HepG2 (cell line): ENCODE results near the gene OBSL1. TPM values are rescaled to one million over a fixed set of nuclear protein-coding genes. Genes with fewer than 3 reads are reported as not detected.

ENCODE experiments used
- ATAC-seq: fragments of 200-7000 bp; cut with Tn5 transposase; 3 replicates; pipeline ENCODE4 v1.9.1; 2020; ENCODE audit warnings: mild to moderate bottlenecking, moderate library complexity
- BruUV-seq: library from RNA; stranded (reverse); fragments of 400-500 nt; replicated peaks from 2 replicates; lab custom pipeline; 2021; lab: Mats Ljungman, UMichigan
- CTCF ChIA-PET: fragments of 300-600 bp; formaldehyde crosslinking; extraction: SDS; loops from one replicate; lab custom pipeline; 2021; ENCODE audit warnings: low total read pairs, inconsistent platforms, low intra/inter-chr PET ratio; lab: Yijun Ruan, JAX
- POLR2A ChIA-PET: fragments of 350-600 bp; sonication (Branson Sonifier 250); formaldehyde crosslinking; loops from one replicate; lab custom pipeline; 2020; ENCODE audit warnings: antibody characterized with exemption, inconsistent platforms; lab: Yijun Ruan, JAX
- DNase-seq: peaks from one replicate; pipeline ENCODE4 v3.0.0-alpha.2; 2015; ENCODE audit warnings: low spot score
- FAIRE-seq: peaks from 3 replicates; lab custom pipeline; 2011; peaks lifted over from hg19 to GRCh38; lab: Jason Lieb, UNC
- H2AFZ ChIP-seq: one replicate; pipeline ENCODE4 v1.6.1; 2011; ENCODE audit warnings: low read length, inconsistent platforms
- H3K27ac ChIP-seq: fragments of 300-600 bp; 3 replicates; pipeline ENCODE4 v1.8.0; 2011; ENCODE audit warnings: mixed run types, mild to moderate bottlenecking, mixed read lengths, low read length, inconsistent platforms; ENCODE audit not compliant: insufficient read depth; ENCODE audit errors: extremely low read length
- H3K27me3 ChIP-seq, 2 experiments: fragments of 200-600 bp in 1 of 2; 2 replicates in 1 of 2; 3 replicates in 1 of 2; pipeline versions ENCODE4 v1.6.0 to v1.8.0; 2011; ENCODE audit warnings: low read length in 2 of 2, mild to moderate bottlenecking in 2 of 2, moderate library complexity in 2 of 2, inconsistent platforms in 1 of 2; ENCODE audit not compliant: insufficient read depth in 2 of 2, control insufficient read depth in 1 of 2
- H3K36me3 ChIP-seq, 2 experiments: fragments of 200-600 bp in 1 of 2; replicated peaks in 1 of 2; 2 replicates in 1 of 2; 3 replicates in 1 of 2; pipeline versions ENCODE4 v1.5.1 to v1.8.0; 2011; ENCODE audit warnings: low read length in 2 of 2, inconsistent platforms in 1 of 2; ENCODE audit not compliant: insufficient read depth in 2 of 2, control insufficient read depth in 1 of 2
- H3K4me1 ChIP-seq: 2 replicates; pipeline ENCODE4 v1.5.1; 2012; ENCODE audit warnings: low read length, inconsistent platforms; ENCODE audit not compliant: insufficient read depth
- H3K4me2 ChIP-seq: 2 replicates; pipeline ENCODE4 v1.6.0; 2011; ENCODE audit warnings: low read depth, low read length, inconsistent platforms
- H3K4me3 ChIP-seq, 3 experiments: fragments of 200-600 bp in 1 of 3; sonication (generic), shearing (Covaris generic) in 1 of 3; replicated peaks in 1 of 3; 2 replicates each; pipeline ENCODE4 v1.5.1; 2011 to 2016; ENCODE audit warnings: low read length in 3 of 3, inconsistent platforms in 2 of 3, low read depth in 2 of 3, mild to moderate bottlenecking in 2 of 3, control low read depth in 1 of 3, mixed read lengths in 1 of 3; ENCODE audit not compliant: insufficient read depth in 1 of 3
- H3K79me2 ChIP-seq: one replicate; pipeline ENCODE4 v1.6.1; 2011; ENCODE audit warnings: low read length, inconsistent platforms; ENCODE audit not compliant: insufficient read depth
- H3K9ac ChIP-seq: 2 replicates; pipeline ENCODE4 v1.6.0; 2011; ENCODE audit warnings: mild to moderate bottlenecking, low read depth, low read length, inconsistent platforms; ENCODE audit not compliant: insufficient read depth
- H3K9me3 ChIP-seq: 2 replicates; pipeline ENCODE4 v1.5.1; 2012; ENCODE audit warnings: mild to moderate bottlenecking, low read length
- H4K20me1 ChIP-seq: 2 replicates; pipeline ENCODE4 v1.6.0; 2011; ENCODE audit warnings: inconsistent platforms, mild to moderate bottlenecking, low read length, moderate library complexity; ENCODE audit not compliant: insufficient read depth
- CAMTA2 ChIP-seq: sonication (generic); formaldehyde crosslinking; IDR thresholded peaks from 2 replicates; pipeline ENCODE4 v1.4.0; 2020; ENCODE audit warnings: mild to moderate bottlenecking, missing genetic modification reagents, borderline replicate concordance
- CBX5 ChIP-seq: sonication (generic); formaldehyde crosslinking; IDR thresholded peaks from 2 replicates; pipeline ENCODE4 v1.4.0; 2020; ENCODE audit warnings: missing genetic modification reagents, borderline replicate concordance
- FOXC1 ChIP-seq: sonication (generic); formaldehyde crosslinking; IDR thresholded peaks from 2 replicates; pipeline ENCODE4 v1.8.0; 2022; ENCODE audit warnings: mild to moderate bottlenecking, missing genetic modification reagents, borderline replicate concordance
- FOXO1 ChIP-seq: sonication (generic); formaldehyde crosslinking; IDR thresholded peaks from 2 replicates; pipeline ENCODE4 v1.4.0; 2020; ENCODE audit warnings: missing genetic modification reagents
- HOXA3 ChIP-seq: sonication (generic); formaldehyde crosslinking; IDR thresholded peaks from 2 replicates; pipeline ENCODE4 v1.5.0; 2020; ENCODE audit warnings: missing genetic modification reagents
- IKZF4 ChIP-seq: sonication (generic); formaldehyde crosslinking; IDR thresholded peaks from 2 replicates; pipeline ENCODE4 v1.5.1; 2020; ENCODE audit warnings: borderline replicate concordance, mild to moderate bottlenecking, low read depth, missing genetic modification reagents; ENCODE audit errors: not compliant biosample characterization
- MAZ ChIP-seq, 2 experiments: sonication (generic) in 1 of 2; formaldehyde crosslinking in 1 of 2; IDR thresholded peaks; 2 replicates each; pipeline versions ENCODE4 v1.5.0 to v1.6.1; 2012 to 2020; ENCODE audit warnings: low read depth in 2 of 2, mild to moderate bottlenecking in 2 of 2, borderline replicate concordance in 1 of 2, improper control_type of control experiment in 1 of 2, low read length in 1 of 2, missing genetic modification reagents in 1 of 2, moderate library complexity in 1 of 2
- MIER3 ChIP-seq: IDR thresholded peaks from 2 replicates; pipeline ENCODE4 v1.6.1; 2016; ENCODE audit warnings: missing compliant biosample characterization, borderline replicate concordance
- MYC ChIP-seq: sonication (generic); formaldehyde crosslinking; IDR thresholded peaks from 2 replicates; pipeline ENCODE4 v1.9.0; 2021; ENCODE audit warnings: missing genetic modification reagents, borderline replicate concordance
- NCOA2 ChIP-seq: sonication (generic); formaldehyde crosslinking; IDR thresholded peaks from 2 replicates; pipeline ENCODE4 v1.8.0; 2022; ENCODE audit warnings: inconsistent platforms
- NR2F2 ChIP-seq: IDR thresholded peaks from 2 replicates; pipeline ENCODE4 v1.6.1; 2012; ENCODE audit warnings: low read depth, inconsistent platforms, borderline replicate concordance
- PCBP2 ChIP-seq: fragments of 200-400 bp; formaldehyde crosslinking; optimal IDR thresholded peaks from 2 replicates; pipeline ENCODE3; 2018; ENCODE audit warnings: low read length, low read depth; ENCODE audit not compliant: poor library complexity, severe bottlenecking
- SKI ChIP-seq: fragments of 450-650 bp; IDR thresholded peaks from one replicate; pipeline ENCODE4 v1.6.1; 2018; ENCODE audit warnings: mild to moderate bottlenecking; ENCODE audit not compliant: partially characterized antibody
- SOX6 ChIP-seq, 2 experiments: fragments of 450-650 bp in 1 of 2; sonication (generic) in 1 of 2; formaldehyde crosslinking in 1 of 2; IDR thresholded peaks; 2 replicates each; pipeline versions ENCODE4 v1.4.0 to v1.6.1; 2017 to 2020; ENCODE audit warnings: antibody characterized with exemption in 1 of 2, mild to moderate bottlenecking in 1 of 2, missing genetic modification reagents in 1 of 2
- TEAD3 ChIP-seq: optimal IDR thresholded peaks from 2 replicates; pipeline ENCODE3; 2016; ENCODE audit warnings: borderline replicate concordance
- TOPORS ChIP-seq: sonication (generic); formaldehyde crosslinking; IDR thresholded peaks from 2 replicates; pipeline ENCODE4 v1.8.0; 2023; ENCODE audit warnings: mild to moderate bottlenecking, missing genetic modification reagents
- ZFY ChIP-seq: sonication (generic); formaldehyde crosslinking; IDR thresholded peaks from 2 replicates; pipeline ENCODE4 v1.4.0; 2020; ENCODE audit warnings: missing genetic modification reagents
- ZNF234 ChIP-seq: sonication (generic); formaldehyde crosslinking; conservative IDR thresholded peaks from 2 replicates; pipeline ENCODE4 v1.5.1; 2020; ENCODE audit warnings: mild to moderate bottlenecking, missing genetic modification reagents
- ZNF274 ChIP-seq: sonication (generic); formaldehyde crosslinking; IDR thresholded peaks from 2 replicates; pipeline ENCODE4 v1.5.1; 2020; ENCODE audit warnings: mild to moderate bottlenecking, missing genetic modification reagents
- ZNF672 ChIP-seq: sonication (generic); formaldehyde crosslinking; IDR thresholded peaks from 2 replicates; pipeline ENCODE4 v1.8.1; 2022; ENCODE audit warnings: missing genetic modification reagents
- ZNF746 ChIP-seq: sonication (generic); formaldehyde crosslinking; IDR thresholded peaks from 2 replicates; pipeline ENCODE4 v1.8.0; 2022; ENCODE audit warnings: mild to moderate bottlenecking, missing genetic modification reagents
- ZNF883 ChIP-seq: sonication (generic); formaldehyde crosslinking; IDR thresholded peaks from 2 replicates; pipeline ENCODE4 v1.5.1; 2020; ENCODE audit warnings: mild to moderate bottlenecking, missing genetic modification reagents; ENCODE audit errors: not compliant biosample characterization
- WGBS: methylation state at CpG from one replicate; pipeline ENCODE4 v1.1.6; 2017; ENCODE audit warnings: low lambda C conversion rate; 5-methylcytosine and 5-hydroxymethylcytosine counted together
- in situ Hi-C: cut with HindIII; loops from 2 replicates; pipeline ENCODE4 v1.10.0; 2017; ENCODE audit warnings: low pct_unique_long_range_greater_than_20kb; ENCODE audit not compliant: extremely low pct_ligation_motif_present
- intact Hi-C: fragments of 100-400 bp; cut with micrococcal nuclease; formaldehyde crosslinking; loops from one replicate; pipeline ENCODE4 v1.10.0; 2022; ENCODE audit not compliant: unreplicated experiment
- polyA plus RNA-seq, 8 experiments: library from polyadenylated mRNA; depleted of rRNA in 3 of 8; stranded (reverse) in 7 of 8; unstranded in 1 of 8; fragments of >200 nt; fragmentation: Illumina TruSeq in 4 of 8; extraction: Trizol in 4 of 8; gene quantifications; 2 replicates each; pipeline versions ENCODE4 v1.2.1 to v1.2.3, GENCODE V29; 2011 to 2016; ENCODE audit warnings: low read depth in 4 of 8, missing spikeins in 1 of 8, mixed read lengths in 1 of 8; ENCODE audit not compliant: insufficient read depth in 1 of 8
- total RNA-seq, 5 experiments: library from RNA; depleted of rRNA; stranded (reverse); fragments of >200 nt; fragmentation: Illumina TruSeq; extraction: Trizol; gene quantifications; 2 replicates each; pipeline ENCODE4 v1.2.3, GENCODE V29; 2016; ENCODE audit warnings: low read depth in 1 of 5
- TF ChIP-seq, protein P1 (sequence below): sonication (generic); formaldehyde crosslinking; IDR thresholded peaks from 2 replicates; pipeline ENCODE4 v1.4.0; 2020; ENCODE audit warnings: mild to moderate bottlenecking, missing genetic modification reagents
- TF ChIP-seq, protein P2 (sequence below): sonication (generic); formaldehyde crosslinking; IDR thresholded peaks from 2 replicates; pipeline ENCODE4 v1.4.0; 2020; ENCODE audit warnings: missing genetic modification reagents, borderline replicate concordance

OBSL1 gene
- total and polyA plus RNA-seq, 2 of the 13 experiments (the other 11 are each of a cell fraction or from before 2014, with no cell fraction given), result 86.7 to 218 TPM

DNA sequence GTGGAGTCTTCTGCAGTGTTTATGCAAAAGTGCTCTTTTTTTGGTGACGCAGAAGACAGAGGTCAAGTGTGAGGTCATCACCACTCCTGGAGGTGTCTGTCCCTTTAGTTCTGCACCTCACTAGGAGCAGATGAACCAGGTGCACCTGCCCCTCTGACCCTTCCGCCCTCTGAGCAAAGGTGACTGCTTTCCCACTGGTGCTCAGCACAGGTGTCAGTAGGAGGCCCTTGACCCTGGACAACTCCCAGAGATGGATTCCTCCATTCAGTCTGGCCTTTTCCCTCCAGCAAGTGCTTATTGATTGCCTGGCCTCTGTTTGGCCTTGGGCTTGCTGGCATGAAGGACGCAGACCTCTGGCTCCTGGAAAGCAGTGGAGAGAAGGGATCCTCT is 47.4 kb upstream of the OBSL1 start:
- 0 out of 6 replicates have a peak overlapping the region, but pooled peaks of 1 of the 3 experiments have one; percentile 9 for H3K4me3 ChIP-seq
- H3K36me3 ChIP-seq, result peaks cover 0 to 10% of the 10 kb centered on the region in 2 experiments; a peak in 1 of 5 replicates
- WGBS, result 28% methylated on average over 3 of the region's 3 CpGs
- H4K20me1 ChIP-seq, result no peaks in the 10 kb centered on the region
- no peak for DNase-seq
- no peak overlapping the region for H3K9ac ChIP-seq
- CTCF ChIA-PET, result interaction anchor here (0.8 to 2.8 kb wide), 2 partner anchors 24 to 77 kb away, joined by 4 to 12 read pairs; no protein-coding TSS in a partner anchor
- no peaks in the 10 kb centered on the region for H3K79me2 ChIP-seq
- intact Hi-C loops, result loop anchor here (1.0 kb wide), 1 partner anchor 24 kb away; no protein-coding TSS in a partner anchor
- H3K27ac ChIP-seq, result no peak overlapping the region
- BruUV-seq, result no TSS peak
- peak; percentile 78 for ATAC-seq
- H3K27me3 ChIP-seq, result peaks cover 2 to 25% of the 10 kb centered on the region in 2 experiments; a peak in 4 of 5 replicates
- no peak overlapping the region for H2AFZ ChIP-seq
- POLR2A ChIA-PET, result no interaction called here
- H3K4me1 ChIP-seq, result peaks cover 10% of the 10 kb centered on the region
- H3K4me2 ChIP-seq, result no peak overlapping the region
- FAIRE-seq, result no peak
- in situ Hi-C loops, result no loop called here
- no peaks in the 10 kb centered on the region for H3K9me3 ChIP-seq
- TF ChIP-seq HOXA3 (CRISPR knock-in tag), result 0 out of 2 replicates have a peak, but pooled peaks have one; percentile 17
- no peak for TF ChIP-seq ZNF746 (CRISPR knock-in tag)
- no peak for TF ChIP-seq SOX6 (IDR thresholded peaks at IDR 0.05)
- peak; percentile 39; the same call in 1 of the 2 replicates for TF ChIP-seq SOX6 (CRISPR knock-in tag; IDR thresholded peaks at IDR 0.05)
- TF ChIP-seq, protein P1, sequence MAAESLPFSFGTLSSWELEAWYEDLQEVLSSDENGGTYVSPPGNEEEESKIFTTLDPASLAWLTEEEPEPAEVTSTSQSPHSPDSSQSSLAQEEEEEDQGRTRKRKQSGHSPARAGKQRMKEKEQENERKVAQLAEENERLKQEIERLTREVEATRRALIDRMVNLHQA (CRISPR knock-in tag), result no peak
- no peak for TF ChIP-seq ZNF672 (CRISPR knock-in tag)
- no peak for TF ChIP-seq CBX5 (CRISPR knock-in tag)
- TF ChIP-seq, protein P2, sequence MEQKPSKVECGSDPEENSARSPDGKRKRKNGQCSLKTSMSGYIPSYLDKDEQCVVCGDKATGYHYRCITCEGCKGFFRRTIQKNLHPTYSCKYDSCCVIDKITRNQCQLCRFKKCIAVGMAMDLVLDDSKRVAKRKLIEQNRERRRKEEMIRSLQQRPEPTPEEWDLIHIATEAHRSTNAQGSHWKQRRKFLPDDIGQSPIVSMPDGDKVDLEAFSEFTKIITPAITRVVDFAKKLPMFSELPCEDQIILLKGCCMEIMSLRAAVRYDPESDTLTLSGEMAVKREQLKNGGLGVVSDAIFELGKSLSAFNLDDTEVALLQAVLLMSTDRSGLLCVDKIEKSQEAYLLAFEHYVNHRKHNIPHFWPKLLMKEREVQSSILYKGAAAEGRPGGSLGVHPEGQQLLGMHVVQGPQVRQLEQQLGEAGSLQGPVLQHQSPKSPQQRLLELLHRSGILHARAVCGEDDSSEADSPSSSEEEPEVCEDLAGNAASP (CRISPR knock-in tag), result peak; percentile 67; the same call in 1 of the 2 replicates
- TF ChIP-seq ZNF883 (CRISPR knock-in tag), result no peak
- TF ChIP-seq ZNF234 (CRISPR knock-in tag), result no peak
- TF ChIP-seq CAMTA2 (CRISPR knock-in tag), result no peak
- peak; percentile 85 for TF ChIP-seq NR2F2
- TF ChIP-seq NCOA2 (CRISPR knock-in tag), result peak; percentile 23; the same call in 1 of the 2 replicates
- TF ChIP-seq TOPORS (CRISPR knock-in tag), result no peak
- TF ChIP-seq PCBP2, result no peak
- peak; percentile 26 for TF ChIP-seq TEAD3 (CRISPR knock-in tag)
- TF ChIP-seq SKI, result peak; percentile 78
- TF ChIP-seq ZNF274 (CRISPR knock-in tag), result no peak
- no peak for TF ChIP-seq ZFY (CRISPR knock-in tag)
- no peak for TF ChIP-seq MAZ (IDR thresholded peaks at IDR 0.05; ENCODE audit: borderline replicate concordance, low read depth, low read length)
- TF ChIP-seq MAZ (CRISPR knock-in tag; IDR thresholded peaks at IDR 0.05; ENCODE audit: low read depth), result no peak
- TF ChIP-seq MIER3 (CRISPR knock-in tag), result peak; percentile 34; the same call in 1 of the 2 replicates
- TF ChIP-seq FOXC1 (CRISPR knock-in tag), result no peak
- no peak for TF ChIP-seq MYC
- TF ChIP-seq FOXO1 (CRISPR knock-in tag), result peak; percentile 8; the same call in 1 of the 2 replicates
- no peak for TF ChIP-seq IKZF4 (CRISPR knock-in tag)
